Erythroblast (primary cell): ENCODE measurements around the gene STYXL1.

Experiments
- GATA1 ChIP-seq: IDR thresholded peaks from 2 replicates; pipeline ENCODE4 v1.6.1; 2011; ENCODE audit warnings: low read depth, mild to moderate bottlenecking, control low read depth, low read length, moderate library complexity
- POLR2A ChIP-seq: IDR thresholded peaks from 2 replicates; pipeline ENCODE4 v1.6.1; 2011; ENCODE audit warnings: mild to moderate bottlenecking, low read length

DNA sequence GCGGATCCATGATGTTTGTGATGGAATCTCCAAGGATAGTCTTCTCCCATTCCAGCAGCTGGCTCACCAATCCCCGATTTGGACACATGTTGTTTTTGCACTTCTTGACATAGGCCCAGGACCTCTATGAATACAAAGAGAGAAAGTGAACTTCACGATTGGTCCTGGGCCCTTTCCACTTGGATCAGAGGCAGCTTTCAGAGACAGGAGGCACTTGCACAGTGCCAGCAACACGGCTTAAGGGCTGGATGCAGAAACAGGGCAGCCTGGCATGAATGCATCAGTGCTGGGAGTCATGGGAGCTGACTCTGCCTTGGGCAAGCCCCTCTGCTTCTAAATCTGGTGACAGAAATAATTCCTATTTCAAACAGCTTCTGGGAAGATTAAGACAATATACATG is 51.3 kb downstream of the STYXL1 start:
- TF ChIP-seq POLR2A = no peak
- TF ChIP-seq GATA1 = no peak
